Kidney glomerular epithelial cell (primary cell): ENCODE results near the gene UTP20.

Experiments used
- DNase-seq: peaks from one replicate; lab custom pipeline; 2025; lab: John Stamatoyannopoulos, UW

The UTP20 gene

DNA sequence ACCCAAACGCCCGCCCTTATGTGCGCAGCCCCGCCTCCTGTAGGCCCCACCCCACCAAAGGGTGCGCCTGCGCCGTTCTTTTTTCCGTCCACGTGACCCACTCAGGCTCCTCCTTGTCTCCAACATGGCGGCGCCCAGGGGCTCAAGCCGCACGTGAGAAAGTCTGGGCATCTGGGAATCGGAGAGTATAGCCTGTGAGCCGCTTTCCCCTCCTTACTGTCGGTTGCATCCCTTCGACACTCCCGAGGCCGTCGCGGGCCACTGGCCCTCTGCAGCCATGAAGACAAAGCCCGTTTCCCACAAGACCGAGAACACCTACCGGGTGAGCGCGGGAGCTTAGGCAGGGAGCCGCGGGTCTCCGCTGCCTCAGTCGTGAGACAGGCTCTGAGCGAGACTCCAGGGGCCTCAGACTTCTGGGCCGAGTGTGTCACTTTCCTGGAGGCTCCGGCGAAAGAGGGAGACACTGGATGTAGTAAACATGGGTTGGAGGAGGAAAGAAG, at the start of gene UTP20:
Gene UTP20 (plus strand): TSS at position 100 of the 500 bp plus-strand sequence. CDS start 178 bp downstream, at position 278.
- DNase-seq = peak; percentile 85

DNA sequence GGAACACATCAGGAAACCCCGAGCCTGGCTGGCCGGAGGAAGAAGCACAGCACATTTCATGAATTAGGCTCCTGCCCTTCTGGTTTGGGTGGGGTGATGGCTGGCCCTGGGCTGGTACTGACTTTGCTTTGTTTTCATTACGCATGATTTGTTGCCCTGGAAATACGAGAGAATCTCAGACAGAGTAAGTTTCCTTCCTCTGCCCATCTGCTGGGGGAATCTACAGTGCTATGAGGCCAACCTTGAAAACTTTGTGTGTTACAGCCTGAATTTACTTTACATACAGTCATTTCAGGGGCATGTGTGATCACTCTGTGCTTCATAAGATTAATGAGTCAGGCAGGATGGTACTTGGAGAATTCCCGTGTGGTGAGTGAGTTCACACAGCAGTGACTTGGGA, 49.4 kb upstream of the UTP20 start:
- peak; percentile 87 for DNase-seq

DNA sequence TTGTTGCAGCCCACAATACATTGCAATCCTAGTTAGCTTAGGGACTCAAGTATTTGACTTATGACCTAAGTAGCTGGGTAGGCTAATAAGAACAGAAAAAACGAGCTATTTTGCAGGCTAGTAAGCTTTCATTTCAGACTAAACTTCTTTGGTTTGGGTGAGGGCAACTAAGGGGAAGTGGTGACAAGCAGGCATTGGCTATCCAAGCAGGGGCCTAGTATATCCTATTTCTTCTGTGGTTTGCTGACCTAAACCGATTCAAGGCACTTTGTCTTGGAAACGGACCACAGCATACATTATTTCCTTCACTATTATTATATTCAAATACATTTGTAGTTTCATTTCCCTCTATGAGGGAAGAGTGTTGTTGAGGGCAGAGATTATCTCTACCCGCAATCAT, 48.3 kb upstream of the UTP20 start:
- no peak for DNase-seq

DNA sequence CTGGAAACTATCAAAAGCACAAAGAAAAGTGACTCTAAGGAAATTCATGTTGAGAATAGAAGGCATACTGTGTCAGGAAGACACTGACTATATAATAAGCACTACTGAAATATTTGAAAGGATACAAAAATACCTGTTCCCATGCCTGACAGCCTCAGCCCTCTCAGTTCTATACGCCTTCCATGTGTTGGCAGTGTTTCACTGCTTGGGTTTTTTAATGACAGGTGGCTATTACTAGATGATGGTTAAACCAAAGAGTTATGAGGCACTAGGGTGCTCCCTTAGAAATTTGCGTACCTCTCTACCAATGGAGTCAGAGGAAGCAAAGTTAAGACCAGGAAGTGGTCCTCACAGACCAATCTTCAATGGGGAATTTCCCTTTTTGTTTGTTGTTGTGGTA, 44.2 kb upstream of the UTP20 start:
- no peak for DNase-seq

DNA sequence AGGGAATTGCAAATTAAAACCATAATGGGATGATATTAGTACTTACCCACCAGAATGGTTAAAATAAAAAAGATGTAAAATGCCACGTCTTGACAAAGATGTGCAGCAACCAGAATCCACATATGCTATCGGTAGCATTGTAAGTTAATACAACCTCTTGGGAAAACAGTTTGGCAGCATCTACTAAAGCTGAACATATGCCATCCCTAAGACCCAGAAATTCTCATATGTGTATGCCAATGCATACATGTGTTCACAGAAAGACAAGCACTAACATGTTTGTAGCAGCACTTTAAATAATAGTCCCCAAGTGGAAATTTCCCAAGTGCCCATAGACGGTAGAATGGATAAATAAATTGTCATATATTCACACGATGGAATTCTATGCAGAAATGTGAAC, 41.6 kb upstream of the UTP20 start:
- DNase-seq = no peak

DNA sequence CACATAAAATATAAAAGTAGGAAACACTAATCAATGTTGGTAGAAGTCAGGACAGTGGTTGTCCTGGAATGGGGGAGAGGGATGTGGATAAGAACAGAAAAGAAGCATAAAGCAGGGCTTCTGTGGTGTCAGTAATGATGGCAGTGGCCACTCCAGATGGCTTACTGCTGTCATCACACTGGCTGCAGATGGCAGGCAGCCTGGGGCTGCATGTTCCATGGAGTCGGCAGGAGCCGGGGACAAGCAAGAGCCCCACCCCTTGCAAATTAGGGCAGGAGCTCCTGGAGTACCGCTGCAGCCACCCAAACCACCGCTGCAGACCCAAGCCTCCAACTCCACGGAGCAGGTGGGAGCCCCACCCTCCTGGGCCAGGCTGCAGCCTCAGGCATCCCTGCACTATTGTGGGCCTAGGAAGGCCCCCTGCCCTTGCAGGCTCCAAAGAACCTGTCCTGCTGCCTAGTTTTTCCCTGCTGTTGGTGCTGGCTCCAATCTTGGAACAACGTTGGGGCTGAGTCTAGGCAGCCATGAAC, 41.0 kb upstream of the UTP20 start:
- no peak for DNase-seq

DNA sequence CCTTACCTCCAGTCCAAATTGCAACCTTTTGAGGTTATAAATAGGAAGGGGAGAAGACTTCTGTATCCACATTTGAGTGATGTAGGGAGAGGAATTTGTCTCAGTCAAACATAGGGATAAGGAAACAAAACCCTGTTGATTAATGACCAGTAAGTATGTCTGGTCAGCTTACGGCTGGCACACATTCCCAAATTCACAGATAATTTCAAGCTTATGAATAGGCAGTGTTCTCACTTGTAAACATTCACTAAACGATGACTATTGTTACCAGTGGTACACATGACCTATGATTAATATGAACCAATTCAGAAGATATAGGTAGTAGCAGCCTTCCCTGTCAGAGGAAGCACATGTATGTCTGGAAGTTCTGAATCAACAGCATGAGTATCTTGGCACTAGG, 36.8 kb upstream of the UTP20 start:
- no peak for DNase-seq

DNA sequence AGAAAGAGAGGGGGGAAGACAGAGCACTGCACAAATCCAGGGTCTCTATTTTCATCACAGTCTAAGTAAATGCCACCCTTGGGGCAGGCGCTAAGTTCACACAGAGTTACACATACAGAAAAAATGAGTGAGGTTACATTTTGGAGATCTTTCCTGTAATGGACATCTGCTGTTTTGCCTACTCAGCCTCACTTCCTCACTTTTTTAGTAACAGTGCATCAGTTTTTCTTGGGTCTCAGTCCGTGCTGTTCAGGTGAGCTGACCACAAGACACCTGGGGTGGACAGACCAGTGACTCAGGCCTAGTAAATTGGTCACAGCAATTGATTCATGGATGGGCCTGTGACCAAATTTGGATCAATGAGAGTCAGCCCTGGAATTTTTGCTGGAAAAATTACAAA, 36.3 kb upstream of the UTP20 start:
- no peak for DNase-seq

DNA sequence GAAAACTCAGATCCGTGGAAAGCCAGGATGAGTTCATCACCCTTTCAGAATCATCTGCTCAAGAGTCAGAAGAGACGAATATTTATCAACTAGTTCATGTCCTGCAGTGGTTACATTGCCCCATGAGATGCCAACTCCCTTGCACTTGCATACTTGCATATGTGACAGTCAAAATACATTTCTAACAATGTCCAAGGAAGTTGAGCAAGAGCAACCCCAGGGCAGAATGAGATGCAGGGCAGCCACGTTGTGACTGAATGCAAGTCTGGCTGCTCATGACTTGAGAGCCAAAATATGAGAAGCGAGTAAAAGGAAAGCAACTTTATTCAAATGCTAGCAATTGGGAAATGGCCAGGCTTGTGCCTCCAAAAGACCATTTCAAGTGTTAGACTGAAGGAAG, 23.6 kb upstream of the UTP20 start:
- DNase-seq = no peak

DNA sequence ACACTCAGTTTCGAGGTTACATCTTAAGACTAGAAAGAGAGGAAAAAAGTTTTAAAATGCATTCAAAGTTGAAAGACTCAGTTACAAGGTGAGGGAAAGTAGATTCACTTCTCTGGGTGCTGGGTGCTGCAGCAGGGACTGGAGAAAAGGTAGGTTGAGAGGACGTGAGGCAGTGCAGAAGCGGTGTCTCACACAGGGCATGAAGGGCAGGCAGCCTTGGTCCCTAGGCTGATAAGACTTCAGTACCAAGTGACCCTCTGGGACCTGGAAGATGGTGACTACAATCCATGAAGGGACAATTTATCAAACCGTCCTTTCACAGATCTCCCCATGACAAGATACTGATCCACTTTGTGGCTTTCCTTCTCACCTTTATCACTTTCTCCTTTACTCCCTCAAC, 22.5 kb upstream of the UTP20 start:
- DNase-seq = no peak

DNA sequence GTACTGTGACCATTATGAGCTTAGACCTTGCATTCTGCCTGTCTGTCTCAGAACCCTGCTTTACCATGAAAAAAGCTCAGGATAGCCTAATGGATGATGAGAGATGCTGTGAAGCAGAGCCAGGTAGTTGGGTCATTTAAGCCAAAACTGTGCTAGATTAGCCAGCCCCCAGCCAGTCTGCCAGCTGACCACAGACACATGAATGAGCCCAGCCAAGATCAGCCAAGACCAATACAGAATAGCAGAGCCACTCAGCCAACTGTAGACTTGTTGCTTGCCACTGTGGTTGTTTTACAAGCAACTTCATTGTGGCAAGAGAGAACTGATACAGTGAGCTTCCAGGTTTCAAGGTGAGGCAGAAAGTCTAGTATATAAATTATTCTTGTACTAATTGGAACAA, 12.8 kb upstream of the UTP20 start:
- no peak for DNase-seq

DNA sequence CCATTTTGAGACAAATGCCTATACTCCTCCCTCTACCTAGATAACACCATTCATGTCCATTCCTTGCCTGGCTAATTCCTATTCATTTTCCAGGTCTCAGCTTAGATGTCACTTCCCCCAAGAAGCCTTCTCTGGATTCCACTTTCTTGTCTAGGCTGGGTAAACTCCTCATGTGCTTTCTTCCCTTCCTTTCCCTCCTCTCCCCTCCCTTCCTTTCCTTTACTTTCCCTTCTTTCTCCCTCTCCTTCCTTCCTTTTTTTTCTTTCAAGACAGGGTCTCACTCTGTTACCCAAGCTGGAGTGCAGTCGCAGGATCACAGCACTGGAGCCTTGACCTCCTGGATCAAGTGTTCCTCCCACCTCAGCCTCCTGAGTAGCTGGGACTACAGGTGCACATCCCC, 3.5 kb upstream of the UTP20 start:
- no peak for DNase-seq

DNA sequence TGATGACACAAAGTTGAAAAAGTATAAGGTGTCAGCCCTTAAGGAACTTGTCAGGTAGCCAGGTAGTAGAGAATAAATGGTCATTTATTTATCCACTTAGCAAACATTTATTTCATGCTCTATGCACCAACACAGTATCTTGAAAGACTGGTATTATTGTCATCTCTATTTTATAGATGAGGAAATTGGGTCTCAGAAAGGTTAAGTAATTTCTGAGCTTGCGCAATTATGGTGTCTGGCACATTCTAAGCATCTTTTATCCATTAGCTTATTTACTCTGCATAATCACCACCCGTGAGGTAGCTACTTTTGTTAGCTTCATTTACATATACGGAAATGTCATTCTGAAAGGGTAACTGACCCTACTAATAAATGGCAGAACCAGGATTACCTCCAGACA, 2.5 kb upstream of the UTP20 start:
- DNase-seq = no peak

DNA sequence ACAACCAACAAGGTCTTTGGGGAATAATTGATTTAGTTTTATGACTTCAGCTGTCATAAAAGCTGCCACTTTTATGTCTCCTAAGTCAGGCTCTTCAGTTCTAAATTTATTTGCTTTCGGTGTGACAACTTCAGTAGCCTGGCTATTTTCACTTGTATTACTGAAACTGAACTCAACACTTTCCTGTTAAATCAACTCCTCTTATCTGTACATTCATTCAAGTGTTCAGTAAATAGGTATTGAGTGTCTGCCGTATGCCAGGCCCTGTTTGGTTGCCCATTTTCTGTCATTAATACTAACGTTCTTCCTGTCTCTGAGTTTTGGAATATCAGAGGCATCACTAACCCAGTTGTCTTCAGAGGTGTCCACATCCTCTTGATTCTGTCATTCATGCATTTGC, 7.5 kb downstream of the UTP20 start:
- no peak for DNase-seq

DNA sequence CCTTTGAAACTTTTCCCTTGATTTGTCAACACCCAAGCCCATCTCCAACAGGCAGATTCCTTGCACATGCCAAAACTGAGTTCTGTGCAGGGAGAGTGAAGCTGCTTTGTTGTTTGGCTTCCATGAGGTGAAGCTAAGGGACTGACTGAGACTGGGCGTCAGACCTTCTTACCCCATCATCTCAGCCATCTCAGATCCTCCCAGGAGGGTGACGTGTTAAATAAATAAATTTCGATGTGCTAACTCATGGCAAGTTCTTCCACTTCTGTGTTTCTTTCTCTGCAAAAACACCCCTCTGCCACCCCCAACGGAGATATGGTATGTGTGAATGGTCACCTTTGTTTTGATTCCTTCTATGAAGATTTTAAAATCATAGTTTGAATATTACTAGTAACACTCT, 17.8 kb downstream of the UTP20 start:
- DNase-seq = no peak

DNA sequence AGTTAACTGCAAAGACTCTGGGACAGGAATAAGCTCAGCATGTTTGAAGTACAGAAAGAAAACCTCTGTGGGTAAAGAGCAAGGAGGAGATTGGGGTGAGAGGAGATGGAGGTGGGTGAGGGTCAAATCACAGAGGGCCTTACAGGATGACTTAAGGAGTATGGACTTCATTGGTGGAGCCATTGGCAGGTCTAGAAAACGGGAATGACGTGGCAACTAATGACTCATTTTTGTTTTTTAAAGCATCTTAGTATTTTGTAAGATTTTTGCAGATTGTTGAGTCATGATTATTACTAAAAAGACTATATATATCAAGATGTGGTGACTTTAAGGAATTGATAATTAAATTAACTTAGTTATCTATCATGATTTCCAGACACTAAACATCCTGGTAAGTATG, 18.5 kb downstream of the UTP20 start:
- DNase-seq = no peak

DNA sequence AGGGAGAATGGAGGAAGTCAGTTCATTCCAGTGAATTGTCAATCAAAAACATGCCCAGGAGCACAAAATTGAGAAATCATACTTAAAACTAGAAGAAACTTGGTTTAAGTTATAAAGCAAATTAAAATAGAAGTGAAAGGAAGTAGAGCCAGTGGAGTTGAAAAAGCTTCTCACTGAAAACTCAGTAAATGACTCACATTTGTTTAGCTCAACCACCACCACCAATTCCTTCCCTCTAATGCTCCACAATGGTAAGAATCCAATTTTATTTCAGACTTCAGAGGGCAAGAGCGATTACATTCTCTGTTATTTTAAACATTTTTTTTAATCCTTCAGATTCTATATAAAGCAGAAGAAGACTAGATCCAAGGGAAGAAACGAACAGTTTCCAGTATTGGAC, 19.4 kb downstream of the UTP20 start:
- DNase-seq = no peak

DNA sequence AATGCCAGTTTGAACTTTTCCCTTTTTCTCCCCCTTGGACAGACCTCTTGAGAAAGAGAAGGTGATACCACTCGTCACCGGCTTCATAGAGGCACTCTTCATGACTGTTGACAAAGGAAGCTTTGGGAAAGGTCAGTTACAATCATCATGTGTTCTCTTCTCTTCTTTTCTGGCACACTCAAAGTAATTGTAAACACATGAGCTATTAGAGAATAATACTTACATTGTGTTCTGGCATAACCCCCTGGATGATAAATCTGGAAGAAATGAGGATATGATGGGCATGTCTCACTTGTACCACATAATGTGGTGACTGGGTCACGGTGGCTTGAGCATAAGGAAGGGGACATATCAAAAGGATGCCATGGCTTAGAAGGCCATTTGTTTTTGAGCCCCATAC, 20.0 kb downstream of the UTP20 start:
- DNase-seq = no peak

DNA sequence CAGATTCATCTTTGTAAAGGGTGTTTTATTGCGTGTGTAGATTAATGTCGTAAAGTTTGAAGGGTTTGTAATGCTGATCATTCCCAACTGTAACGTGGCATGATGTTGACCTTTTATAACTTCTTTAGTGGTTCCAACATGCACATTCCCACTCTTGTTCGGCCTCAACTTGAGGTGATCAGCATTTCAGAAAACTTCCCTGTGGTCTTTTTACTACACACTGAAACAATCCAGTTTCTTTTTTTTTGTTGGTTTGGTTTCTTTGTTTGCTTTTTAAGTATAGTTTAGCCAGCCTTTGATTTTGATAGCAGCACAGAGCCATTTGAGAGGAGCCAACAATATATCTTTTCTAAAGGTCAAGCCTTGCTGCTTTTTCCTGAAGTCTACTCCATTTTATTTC, 22.8 kb downstream of the UTP20 start:
- no peak for DNase-seq

DNA sequence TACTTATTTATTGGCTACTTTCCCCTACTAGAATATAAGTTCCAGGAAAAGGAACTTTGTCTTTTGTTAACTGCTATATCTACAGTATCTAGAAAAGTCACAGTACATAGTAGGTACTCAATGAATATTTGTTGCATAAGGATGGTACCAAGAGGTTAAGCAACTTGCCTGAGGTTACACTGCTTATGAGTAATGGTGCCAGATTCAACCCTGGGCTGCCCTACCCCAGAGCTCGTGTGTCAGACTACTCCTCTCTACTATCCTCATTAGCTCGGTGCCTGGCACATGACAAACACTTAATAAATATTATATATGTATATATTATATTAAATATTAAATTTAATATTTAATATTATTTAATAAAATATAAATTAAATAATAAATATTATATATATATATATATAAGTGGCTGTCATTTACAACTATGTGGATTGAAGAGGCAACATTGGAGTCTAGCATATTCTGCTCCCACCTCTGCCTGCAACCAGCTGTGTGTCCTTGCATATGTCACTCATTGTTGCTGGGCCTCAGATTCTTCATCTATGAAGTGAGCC, 25.4 kb downstream of the UTP20 start:
- no peak for DNase-seq

DNA sequence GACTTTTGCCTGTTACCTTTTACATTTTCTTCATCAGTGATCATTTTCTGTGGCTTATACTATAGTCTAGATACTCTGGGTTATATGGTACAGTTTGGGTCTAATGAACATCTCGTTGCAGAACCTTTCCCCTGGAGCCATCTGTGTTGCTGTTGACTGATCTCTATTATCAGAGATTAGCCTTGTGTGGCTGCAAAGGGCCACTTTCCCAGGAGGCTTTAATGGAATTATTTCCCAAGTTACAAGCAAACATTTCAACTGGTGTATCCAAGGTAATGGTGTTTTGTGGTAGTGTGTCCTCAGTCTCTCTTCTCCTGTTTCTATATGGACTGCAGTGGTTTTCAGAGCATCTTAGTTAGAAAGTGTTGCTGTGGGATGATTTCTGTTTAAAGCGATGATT, 25.9 kb downstream of the UTP20 start:
- no peak for DNase-seq

DNA sequence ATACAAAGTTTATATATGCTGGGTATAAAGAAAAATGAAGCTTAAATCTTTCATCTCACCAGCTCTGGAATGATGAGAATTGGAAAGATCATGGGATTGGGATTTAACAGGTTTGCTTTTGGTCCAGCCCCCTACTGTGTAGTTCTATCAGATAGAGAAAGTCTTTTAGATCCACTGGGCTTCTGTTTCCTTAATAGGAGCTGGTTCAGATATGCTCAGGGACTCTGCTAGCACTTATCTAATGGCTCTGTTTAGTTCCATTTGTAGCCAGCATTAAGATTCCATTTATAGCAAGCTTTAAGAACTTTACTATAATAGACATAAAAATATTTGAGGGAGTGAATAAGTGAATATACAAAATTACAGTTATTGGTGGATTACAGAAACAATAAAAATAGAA, 42.6 kb downstream of the UTP20 start:
- no peak for DNase-seq

DNA sequence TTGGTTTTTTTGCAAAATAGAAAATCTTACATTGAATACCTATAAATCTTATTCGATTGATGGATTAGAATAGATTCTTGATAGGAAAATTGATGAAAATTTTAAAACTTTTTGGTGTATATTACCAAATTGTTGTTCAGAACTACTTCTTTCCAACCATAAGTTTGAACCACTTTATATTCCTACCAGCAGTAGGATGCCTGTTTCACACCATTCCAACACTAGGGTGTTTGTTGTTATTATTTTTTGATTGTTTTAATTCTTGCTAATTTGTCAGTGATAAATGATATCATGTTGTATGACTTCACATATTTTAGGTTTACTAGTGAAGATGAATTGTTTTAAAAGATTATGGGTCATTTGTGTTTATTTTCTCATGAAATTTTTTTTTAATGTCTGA, 43.4 kb downstream of the UTP20 start:
- DNase-seq = no peak

DNA sequence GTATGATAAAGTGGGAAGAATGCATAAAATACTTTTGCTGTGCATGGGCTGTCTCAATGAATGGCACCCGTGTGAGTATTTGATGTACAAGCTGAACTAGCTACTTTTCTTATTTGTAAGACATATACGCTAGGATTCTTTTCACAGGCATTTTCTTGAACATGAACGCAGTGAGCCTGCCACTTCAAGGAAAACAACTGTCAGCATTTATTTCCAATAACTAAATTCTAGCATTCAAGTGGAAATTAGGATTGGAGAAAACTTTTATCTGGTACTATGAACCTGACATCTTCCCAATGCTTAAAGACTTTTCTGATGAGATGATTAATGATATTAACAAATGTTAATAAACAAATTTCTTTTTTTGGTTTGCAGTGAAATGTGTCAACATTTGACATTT, 45.7 kb downstream of the UTP20 start:
- DNase-seq = no peak

DNA sequence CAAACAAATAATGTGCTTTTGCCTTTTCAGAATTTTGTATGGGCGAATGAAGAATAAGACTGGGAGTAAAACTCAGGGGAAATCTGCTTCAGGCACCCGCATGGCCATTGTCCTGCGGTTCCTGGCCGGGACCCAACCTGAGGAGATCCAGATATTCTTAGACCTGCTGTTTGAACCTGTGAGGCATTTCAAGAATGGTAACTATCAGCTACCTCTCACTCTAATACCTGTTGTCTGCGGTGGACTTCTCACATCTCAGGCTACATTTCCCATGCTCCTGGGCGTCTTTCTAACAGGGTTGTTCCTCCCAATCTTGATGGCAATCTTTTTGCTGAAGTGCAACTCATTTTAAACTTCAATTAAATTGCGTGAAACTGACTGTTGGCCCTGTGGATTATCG, 47.1 kb downstream of the UTP20 start:
- DNase-seq = no peak
